Stimulated activated CD4-positive, alpha-beta T cell treated with anti-CD3 and anti-CD28 coated beads, TNF-alpha, amount 100 ng/mL, for 1 hour (primary cell): Measurements from ENCODE around the gene SLAMF1.
"Not testable (repeated sequence)": the region's sequence is repeated elsewhere in the genome, so short reads cannot be mapped to it uniquely, and the experiment has no call there.

Source experiments
- DNase-seq, 3 donors: peaks; one replicate each; pipeline ENCODE4 v3.0.0-alpha.2; 2020; ENCODE audit warnings: low read depth in 3 of 3, low spot score in 1 of 3

The SLAMF1 gene

GRCh38 chr1:160665330-160666078, 18.7 kb upstream of the SLAMF1 start:
- no peak for DNase-seq

- no peak for DNase-seq
Measured at GRCh38 chr1:160664573-160665051, 17.8 kb upstream of the SLAMF1 start.

- DNase-seq = no peak
Measured at GRCh38 chr1:160662910-160663309, 16.1 kb upstream of the SLAMF1 start.

GRCh38 chr1:160659566-160659965, 12.7 kb upstream of the SLAMF1 start:
- no peak for DNase-seq

GRCh38 chr1:160658814-160659193, 12.0 kb upstream of the SLAMF1 start:
- DNase-seq = no peak

GRCh38 chr1:160658162-160658813, 11.4 kb upstream of the SLAMF1 start:
- DNase-seq = no peak

GRCh38 chr1:160657250-160657781, 10.5 kb upstream of the SLAMF1 start:
- DNase-seq = no peak

- DNase-seq = no peak
Measured at GRCh38 chr1:160656737-160657136, 9.9 kb upstream of the SLAMF1 start.

- no peak for DNase-seq
Measured at GRCh38 chr1:160653620-160654016, 6.8 kb upstream of the SLAMF1 start.

- no peak for DNase-seq
Measured at GRCh38 chr1:160652924-160653619, 6.2 kb upstream of the SLAMF1 start.

GRCh38 chr1:160652065-160652641, 5.3 kb upstream of the SLAMF1 start:
- DNase-seq = not testable (repeated sequence)

GRCh38 chr1:160651433-160652064, 4.7 kb upstream of the SLAMF1 start:
- DNase-seq = no peak

- no peak for DNase-seq
Measured at GRCh38 chr1:160647329-160647720, 481 bp upstream of the SLAMF1 start.

GRCh38 chr1:160646180-160646579, 664 bp downstream of the SLAMF1 start:
- no peak for DNase-seq

GRCh38 chr1:160645386-160646130, 1.3 kb downstream of the SLAMF1 start:
- no peak for DNase-seq

- DNase-seq = no peak
Measured at GRCh38 chr1:160644399-160644798, 2.4 kb downstream of the SLAMF1 start.

GRCh38 chr1:160643138-160643537, 3.7 kb downstream of the SLAMF1 start:
- no peak for DNase-seq

- no peak for DNase-seq
Measured at GRCh38 chr1:160642281-160642644, 4.6 kb downstream of the SLAMF1 start.

- no peak for DNase-seq
Measured at GRCh38 chr1:160641323-160642280, 5.2 kb downstream of the SLAMF1 start.
